Measurements from ENCODE around the gene NCOA3.
"Not testable (repeated sequence)": the region's sequence is repeated elsewhere in the genome, so short reads cannot be mapped to it uniquely, and the experiment has no call there.

The NCOA3 gene

GRCh38 chr20:47541355-47541922 is 39.8 kb downstream of the NCOA3 start:
- no peak for DNase-seq

GRCh38 chr20:47543006-47543431 is 41.3 kb downstream of the NCOA3 start:
- DNase-seq = no peak

- DNase-seq = no peak
Observed at GRCh38 chr20:47544240-47544639, 42.6 kb downstream of the NCOA3 start.

GRCh38 chr20:47544852-47545251 is 43.2 kb downstream of the NCOA3 start:
- no peak for DNase-seq

GRCh38 chr20:47545499-47545898 is 43.8 kb downstream of the NCOA3 start:
- DNase-seq = no peak

- DNase-seq = no peak
Observed at GRCh38 chr20:47546184-47547033, 44.7 kb downstream of the NCOA3 start.

GRCh38 chr20:47547034-47547387 is 45.3 kb downstream of the NCOA3 start:
- no peak for DNase-seq

GRCh38 chr20:47549671-47550070 is 48.0 kb downstream of the NCOA3 start:
- DNase-seq = no peak

GRCh38 chr20:47551222-47551621 is 49.5 kb downstream of the NCOA3 start:
- DNase-seq = no peak

- no peak for DNase-seq
Observed at GRCh38 chr20:47551841-47552240, 50.2 kb downstream of the NCOA3 start.

GRCh38 chr20:47552996-47553395 is 51.3 kb downstream of the NCOA3 start:
- DNase-seq = no peak

- not testable (repeated sequence) for DNase-seq
Observed at GRCh38 chr20:47553594-47554235, 52.0 kb downstream of the NCOA3 start.

- DNase-seq = not testable (repeated sequence)
Observed at GRCh38 chr20:47554283-47554682, 52.6 kb downstream of the NCOA3 start.

- DNase-seq = no peak
Observed at GRCh38 chr20:47557218-47557617, 55.5 kb downstream of the NCOA3 start.

- no peak for DNase-seq
Observed at GRCh38 chr20:47557791-47558190, 56.1 kb downstream of the NCOA3 start.

GRCh38 chr20:47558295-47559066 is 56.8 kb downstream of the NCOA3 start:
- no peak for DNase-seq

- DNase-seq = no peak
Observed at GRCh38 chr20:47559141-47559540, 57.5 kb downstream of the NCOA3 start.

GRCh38 chr20:47561180-47561579 is 59.5 kb downstream of the NCOA3 start:
- DNase-seq = no peak

- DNase-seq = no peak
Observed at GRCh38 chr20:47561603-47562583, 60.2 kb downstream of the NCOA3 start.

GRCh38 chr20:47566269-47566668 is 64.6 kb downstream of the NCOA3 start:
- DNase-seq = no peak

GRCh38 chr20:47568019-47568418 is 66.3 kb downstream of the NCOA3 start:
- DNase-seq = no peak

- no peak for DNase-seq
Observed at GRCh38 chr20:47568837-47569410, 67.2 kb downstream of the NCOA3 start.

All from GDM1 (cell line).